H9 (cell line): ENCODE results near the gene DUSP5. TPM values are rescaled to one million over a fixed set of nuclear protein-coding genes. Genes with fewer than 3 reads are reported as not detected.

Source experiments
- DNase-seq: peaks from one replicate; pipeline ENCODE4 v3.0.0-alpha.2; 2017
- H2AFZ ChIP-seq: one replicate; pipeline ENCODE4 v1.6.1; 2013; ENCODE audit warnings: mild to moderate bottlenecking, low read length, control low read depth, moderate library complexity
- H2AK5ac ChIP-seq: 2 replicates; pipeline ENCODE4 v1.6.1; 2013; ENCODE audit warnings: low read length, control low read depth, mixed read lengths; ENCODE audit not compliant: insufficient read length
- H2BK120ac ChIP-seq: one replicate; pipeline ENCODE4 v1.6.1; 2013; ENCODE audit warnings: low read depth, mild to moderate bottlenecking, low read length, control low read depth, inconsistent platforms; ENCODE audit not compliant: poor library complexity, severe bottlenecking
- H2BK12ac ChIP-seq: 2 replicates; pipeline ENCODE4 v1.6.1; 2013; ENCODE audit warnings: low read length, control low read depth, mixed read lengths, low read depth; ENCODE audit not compliant: insufficient read length
- H2BK15ac ChIP-seq: 2 replicates; pipeline ENCODE4 v1.6.1; 2013; ENCODE audit warnings: low read depth, low read length, control low read depth
- H2BK20ac ChIP-seq: one replicate; pipeline ENCODE4 v1.6.1; 2013; ENCODE audit warnings: low read depth, mild to moderate bottlenecking, low read length, control low read depth, inconsistent platforms; ENCODE audit not compliant: poor library complexity, severe bottlenecking
- H2BK5ac ChIP-seq: 2 replicates; pipeline ENCODE4 v1.6.1; 2013; ENCODE audit warnings: low read length, control low read depth, mixed read lengths; ENCODE audit not compliant: insufficient read length
- H3K14ac ChIP-seq: 2 replicates; pipeline ENCODE4 v1.6.1; 2013; ENCODE audit warnings: low read length, control low read depth; ENCODE audit not compliant: insufficient read depth
- H3K18ac ChIP-seq: 2 replicates; pipeline ENCODE4 v1.6.1; 2013; ENCODE audit warnings: low read depth, mild to moderate bottlenecking, mixed read lengths, low read length, control low read depth; ENCODE audit not compliant: insufficient read length
- H3K23ac ChIP-seq: 2 replicates; pipeline ENCODE4 v1.6.1; 2013; ENCODE audit warnings: low read length, control low read depth, mixed read lengths, low read depth; ENCODE audit not compliant: insufficient read length
- H3K23me2 ChIP-seq: 2 replicates; pipeline ENCODE4 v1.6.1; 2013; ENCODE audit warnings: low read depth, mild to moderate bottlenecking, mixed read lengths, low read length, control low read depth; ENCODE audit not compliant: insufficient read length, poor library complexity, severe bottlenecking
- H3K27ac ChIP-seq: 2 replicates; pipeline ENCODE4 v1.5.1; 2013; ENCODE audit warnings: low read length, control low read depth, mixed read lengths, low read depth; ENCODE audit not compliant: insufficient read length
- H3K27me3 ChIP-seq: 2 replicates; pipeline ENCODE4 v1.6.1; 2013; ENCODE audit warnings: low read length, control low read depth, inconsistent platforms; ENCODE audit not compliant: insufficient read depth
- H3K4ac ChIP-seq: 2 replicates; pipeline ENCODE4 v1.6.1; 2013; ENCODE audit warnings: low read depth, mild to moderate bottlenecking, control low read depth, inconsistent platforms, low read length, moderate library complexity
- H3K4me1 ChIP-seq: 2 replicates; pipeline ENCODE4 v1.6.1; 2013; ENCODE audit warnings: low read length, control low read depth, inconsistent platforms; ENCODE audit not compliant: insufficient read depth
- H3K4me2 ChIP-seq: 2 replicates; pipeline ENCODE4 v1.6.1; 2013; ENCODE audit warnings: low read length, control low read depth, mixed read lengths; ENCODE audit not compliant: insufficient read length, insufficient read depth
- H3K56ac ChIP-seq: 2 replicates; pipeline ENCODE4 v1.6.1; 2013; ENCODE audit warnings: low read depth, mild to moderate bottlenecking, mixed read lengths, low read length, control low read depth; ENCODE audit not compliant: insufficient read length
- H3K79me1 ChIP-seq: 2 replicates; pipeline ENCODE4 v1.6.1; 2013; ENCODE audit warnings: low read depth, mild to moderate bottlenecking, moderate library complexity, low read length, control low read depth, inconsistent platforms; ENCODE audit not compliant: insufficient read depth, poor library complexity, severe bottlenecking
- H3K79me2 ChIP-seq: 2 replicates; pipeline ENCODE4 v1.6.1; 2013; ENCODE audit warnings: low read length, control low read depth, inconsistent platforms; ENCODE audit not compliant: insufficient read depth
- H3K9ac ChIP-seq: 2 replicates; pipeline ENCODE4 v1.6.1; 2013; ENCODE audit warnings: low read length, control low read depth, mixed read lengths; ENCODE audit not compliant: insufficient read length; ENCODE audit errors: extremely low read depth
- H3K9me3 ChIP-seq: one replicate; pipeline ENCODE4 v1.6.1; 2013; ENCODE audit warnings: low read depth, low read length, inconsistent platforms; ENCODE audit not compliant: control insufficient read depth
- H3T11ph ChIP-seq: one replicate; pipeline ENCODE4 v1.6.1; 2013; ENCODE audit warnings: mild to moderate bottlenecking, low read length, control low read depth, inconsistent platforms
- H4K20me1 ChIP-seq: one replicate; pipeline ENCODE4 v1.6.1; 2013; ENCODE audit not compliant: control insufficient read depth, insufficient read length, insufficient read depth
- H4K5ac ChIP-seq: 2 replicates; pipeline ENCODE4 v1.6.1; 2013; ENCODE audit warnings: low read depth, mild to moderate bottlenecking, mixed read lengths, low read length, control low read depth; ENCODE audit not compliant: insufficient read length
- H4K8ac ChIP-seq: replicated peaks from 2 replicates; pipeline ENCODE4 v1.6.1; 2013; ENCODE audit warnings: low read length, control low read depth, mixed read lengths, low read depth; ENCODE audit not compliant: insufficient read length
- H4K91ac ChIP-seq: 2 replicates; pipeline ENCODE4 v1.6.1; 2013; ENCODE audit warnings: low read depth, mild to moderate bottlenecking, moderate library complexity, mixed read lengths, low read length, control low read depth; ENCODE audit not compliant: insufficient read length
- H3K27ac Mint-ChIP-seq, 3 experiments: 2 replicates in 2 of 3; 3 replicates in 1 of 3; pipeline ENCODE4 v1.8.0; 2020 to 2021; ENCODE audit warnings: mixed read lengths in 3 of 3, mild to moderate bottlenecking in 1 of 3, moderate library complexity in 1 of 3
- H3K27me3 Mint-ChIP-seq: 2 replicates; pipeline ENCODE4 v1.8.0; 2021; ENCODE audit warnings: low read depth, mild to moderate bottlenecking, moderate library complexity, mixed read lengths
- H3K36me3 Mint-ChIP-seq, 3 experiments: 2 replicates in 2 of 3; 3 replicates in 1 of 3; pipeline ENCODE4 v1.8.0; 2020 to 2021; ENCODE audit warnings: low read depth in 3 of 3, mixed read lengths in 3 of 3; ENCODE audit not compliant: insufficient read depth in 1 of 3
- H3K4me1 Mint-ChIP-seq, 2 experiments: 2 replicates each; pipeline ENCODE4 v1.8.0; 2020; ENCODE audit warnings: mixed read lengths in 2 of 2
- H3K4me3 Mint-ChIP-seq, 2 experiments: 2 replicates in 1 of 2; 3 replicates in 1 of 2; pipeline ENCODE4 v1.8.0; 2020 to 2021; ENCODE audit warnings: mild to moderate bottlenecking in 2 of 2, mixed read lengths in 2 of 2, moderate library complexity in 1 of 2
- H3K9me3 Mint-ChIP-seq, 2 experiments: 2 replicates in 1 of 2; 3 replicates in 1 of 2; pipeline ENCODE4 v1.8.0; 2020; ENCODE audit warnings: mild to moderate bottlenecking in 2 of 2, mixed read lengths in 2 of 2, moderate library complexity in 1 of 2
- WGBS: extraction: QIAGEN DNeasy Blood & Tissue Kit; methylation state at CpG from one replicate; pipeline ENCODE4 v1.1.7; 2013; ENCODE audit warnings: missing lambda C conversion rate, low lambda C conversion rate, mixed read lengths; ENCODE audit not compliant: insufficient read length; ENCODE audit errors: extremely low coverage; 5-methylcytosine and 5-hydroxymethylcytosine counted together
- total RNA-seq: library from RNA; stranded (reverse); gene quantifications from 2 replicates; pipeline ENCODE4 v1.2.1, GENCODE V29; 2021
- TF ChIP-seq, protein P1 (sequence below): fragments of 200-600 bp; sonication (generic); conservative IDR thresholded peaks from 3 replicates; pipeline ENCODE4 v1.8.0; 2021; ENCODE audit warnings: antibody characterized with exemption, mild to moderate bottlenecking

Gene DUSP5
- total RNA-seq, 1 experiment from 2014 or later: 29.3 TPM

DNA sequence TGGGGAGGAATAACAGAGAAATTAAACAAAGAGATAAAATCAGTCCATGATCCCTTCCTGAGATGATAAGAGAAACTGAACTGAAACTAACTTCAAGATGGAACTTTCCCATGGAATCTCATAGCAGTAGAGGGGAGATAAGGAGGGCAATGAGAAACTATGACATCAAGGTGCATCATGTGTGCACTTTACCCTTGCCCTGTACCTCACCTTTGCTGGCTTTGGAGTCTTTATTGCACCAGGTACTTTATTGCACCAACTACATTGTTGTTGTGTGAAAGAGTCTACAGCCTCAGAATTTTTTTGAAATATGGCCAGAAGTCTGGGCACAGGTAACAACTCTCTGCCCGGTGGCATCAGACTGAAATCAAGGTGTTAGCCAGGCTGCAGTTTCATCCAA is 58.6 kb downstream of the DUSP5 start:
- no peak overlapping the region for H3K23ac ChIP-seq
- H3K18ac ChIP-seq: no peak overlapping the region
- no peak overlapping the region for H3K56ac ChIP-seq
- no peak overlapping the region for H2BK5ac ChIP-seq
- WGBS: no CpG with 5 or more reads among the region's 1 CpG
- H3K4me1 ChIP-seq: no peaks in the 10 kb centered on the region; the same call in 1 of the 2 replicates
- no peak overlapping the region for H3K4ac ChIP-seq
- H4K91ac ChIP-seq: no peak overlapping the region
- Mint-ChIP-seq H3K27me3 (no peaks in the 10 kb centered on the region), H3K36me3 (peaks cover 0 to 7% (median 2%) of the 10 kb centered on the region in 3 experiments; a peak in 2 of 7 replicates), H3K4me3 (no peak overlapping the region), H3K4me1 (peaks cover 23 to 26% of the 10 kb centered on the region in 2 experiments), H3K27ac (no peak overlapping the region; a peak in 1 of 7 replicates), H3K9me3 (peaks cover 5 to 6% of the 10 kb centered on the region in 2 experiments; a peak in 4 of 5 replicates)
- no peak overlapping the region for H4K8ac ChIP-seq
- H3K27ac ChIP-seq: no peak overlapping the region
- H2BK120ac ChIP-seq: no peak overlapping the region
- no peaks in the 10 kb centered on the region for H3K79me2 ChIP-seq
- H2AFZ ChIP-seq: no peak overlapping the region
- H3K9me3 ChIP-seq: no peaks in the 10 kb centered on the region
- no peaks in the 10 kb centered on the region for H3K23me2 ChIP-seq
- H3T11ph ChIP-seq: no peak overlapping the region
- no peak for DNase-seq
- no peaks in the 10 kb centered on the region for H3K27me3 ChIP-seq
- H2BK20ac ChIP-seq: no peak overlapping the region
- no peak overlapping the region for H3K9ac ChIP-seq
- H4K20me1 ChIP-seq: no peaks in the 10 kb centered on the region
- H2BK15ac ChIP-seq: no peak overlapping the region
- no peak overlapping the region for H3K4me2 ChIP-seq
- H4K5ac ChIP-seq: no peak overlapping the region
- H2BK12ac ChIP-seq: no peak overlapping the region
- TF ChIP-seq, protein P1, sequence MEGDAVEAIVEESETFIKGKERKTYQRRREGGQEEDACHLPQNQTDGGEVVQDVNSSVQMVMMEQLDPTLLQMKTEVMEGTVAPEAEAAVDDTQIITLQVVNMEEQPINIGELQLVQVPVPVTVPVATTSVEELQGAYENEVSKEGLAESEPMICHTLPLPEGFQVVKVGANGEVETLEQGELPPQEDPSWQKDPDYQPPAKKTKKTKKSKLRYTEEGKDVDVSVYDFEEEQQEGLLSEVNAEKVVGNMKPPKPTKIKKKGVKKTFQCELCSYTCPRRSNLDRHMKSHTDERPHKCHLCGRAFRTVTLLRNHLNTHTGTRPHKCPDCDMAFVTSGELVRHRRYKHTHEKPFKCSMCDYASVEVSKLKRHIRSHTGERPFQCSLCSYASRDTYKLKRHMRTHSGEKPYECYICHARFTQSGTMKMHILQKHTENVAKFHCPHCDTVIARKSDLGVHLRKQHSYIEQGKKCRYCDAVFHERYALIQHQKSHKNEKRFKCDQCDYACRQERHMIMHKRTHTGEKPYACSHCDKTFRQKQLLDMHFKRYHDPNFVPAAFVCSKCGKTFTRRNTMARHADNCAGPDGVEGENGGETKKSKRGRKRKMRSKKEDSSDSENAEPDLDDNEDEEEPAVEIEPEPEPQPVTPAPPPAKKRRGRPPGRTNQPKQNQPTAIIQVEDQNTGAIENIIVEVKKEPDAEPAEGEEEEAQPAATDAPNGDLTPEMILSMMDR: no peak
- H3K14ac ChIP-seq: no peak overlapping the region
- H2AK5ac ChIP-seq: no peak overlapping the region
- no peaks in the 10 kb centered on the region for H3K79me1 ChIP-seq
